Measurements from ENCODE around the gene OBSL1. TPM values are rescaled to one million over a fixed set of nuclear protein-coding genes. Genes with fewer than 3 reads are reported as not detected.

OBSL1 gene
- total RNA-seq, 6 experiments from 2014 or later, result 60.0 to 85.2 (median 65.8) TPM

DNA sequence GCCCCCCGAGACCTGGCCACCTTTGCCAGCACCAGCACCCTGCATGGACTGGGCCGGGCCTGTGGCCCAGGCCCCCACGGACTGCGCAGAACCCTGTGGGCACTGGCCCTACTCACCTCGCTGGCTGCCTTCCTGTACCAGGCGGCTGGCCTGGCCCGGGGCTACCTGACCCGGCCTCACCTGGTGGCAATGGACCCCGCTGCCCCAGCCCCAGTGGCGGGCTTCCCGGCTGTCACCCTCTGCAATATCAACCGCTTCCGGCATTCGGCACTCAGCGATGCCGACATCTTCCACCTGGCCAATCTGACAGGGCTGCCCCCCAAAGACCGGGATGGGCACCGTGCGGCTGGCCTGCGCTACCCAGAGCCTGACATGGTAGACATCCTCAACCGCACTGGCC lies 56.5 kb downstream of the OBSL1 start:
- Mint-ChIP-seq H3K27ac (no peak overlapping the region), H3K4me1 (ENCODE audit: low read depth) (peaks cover 28% of the 10 kb centered on the region), H3K27me3 (ENCODE audit: insufficient read depth) (peaks cover 39% of the 10 kb centered on the region), H3K9me3 (no peaks in the 10 kb centered on the region), H3K4me3 (no peak overlapping the region), H3K36me3 (ENCODE audit: low read depth) (no peaks in the 10 kb centered on the region)
- no peak for DNase-seq
- TF ChIP-seq, protein P1, sequence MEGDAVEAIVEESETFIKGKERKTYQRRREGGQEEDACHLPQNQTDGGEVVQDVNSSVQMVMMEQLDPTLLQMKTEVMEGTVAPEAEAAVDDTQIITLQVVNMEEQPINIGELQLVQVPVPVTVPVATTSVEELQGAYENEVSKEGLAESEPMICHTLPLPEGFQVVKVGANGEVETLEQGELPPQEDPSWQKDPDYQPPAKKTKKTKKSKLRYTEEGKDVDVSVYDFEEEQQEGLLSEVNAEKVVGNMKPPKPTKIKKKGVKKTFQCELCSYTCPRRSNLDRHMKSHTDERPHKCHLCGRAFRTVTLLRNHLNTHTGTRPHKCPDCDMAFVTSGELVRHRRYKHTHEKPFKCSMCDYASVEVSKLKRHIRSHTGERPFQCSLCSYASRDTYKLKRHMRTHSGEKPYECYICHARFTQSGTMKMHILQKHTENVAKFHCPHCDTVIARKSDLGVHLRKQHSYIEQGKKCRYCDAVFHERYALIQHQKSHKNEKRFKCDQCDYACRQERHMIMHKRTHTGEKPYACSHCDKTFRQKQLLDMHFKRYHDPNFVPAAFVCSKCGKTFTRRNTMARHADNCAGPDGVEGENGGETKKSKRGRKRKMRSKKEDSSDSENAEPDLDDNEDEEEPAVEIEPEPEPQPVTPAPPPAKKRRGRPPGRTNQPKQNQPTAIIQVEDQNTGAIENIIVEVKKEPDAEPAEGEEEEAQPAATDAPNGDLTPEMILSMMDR (IDR thresholded peaks at IDR 0.05), result no peak

DNA sequence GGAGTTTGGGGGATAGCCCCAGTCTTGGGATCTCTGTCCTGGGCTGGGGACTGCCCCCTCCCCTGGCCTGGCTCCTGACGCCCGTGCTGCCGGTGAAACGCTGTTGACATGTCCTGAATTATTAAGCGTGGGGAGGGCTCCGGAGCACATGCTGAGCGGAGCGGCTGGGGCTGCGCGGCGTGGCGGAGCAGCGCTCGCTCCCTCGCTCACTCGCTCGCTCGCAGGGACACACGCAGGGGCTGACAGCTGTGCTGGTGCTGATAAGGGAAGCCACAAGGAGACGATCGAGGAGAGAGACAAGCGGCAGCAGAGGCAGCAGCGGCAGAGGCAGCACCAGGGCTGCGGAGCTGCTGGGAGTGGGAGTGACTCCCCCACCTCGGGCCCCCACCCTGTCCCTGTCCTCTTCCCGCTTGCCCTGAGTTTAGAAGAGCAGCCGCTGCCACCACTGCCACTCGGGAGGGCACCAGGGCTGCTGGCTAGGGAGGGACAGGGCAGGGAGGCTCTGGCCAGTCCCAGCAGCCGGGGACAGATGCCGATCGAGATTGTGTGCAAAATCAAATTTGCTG lies 57.1 kb downstream of the OBSL1 start, which contains the start of gene ASIC4:
TSS of gene ASIC4 (plus strand) at position 287 of the 566 bp plus-strand sequence. CDS start at position 530, 243 bp downstream.
- Mint-ChIP-seq H3K36me3 (ENCODE audit: low read depth) (no peaks in the 10 kb centered on the region), H3K4me1 (ENCODE audit: low read depth) (peaks cover 28% of the 10 kb centered on the region), H3K27ac (no peak within 1 kb of the TSS), H3K27me3 (ENCODE audit: insufficient read depth) (peaks cover 39% of the 10 kb centered on the region), H3K4me3 (no peak within 1 kb of the TSS), H3K9me3 (no peaks in the 10 kb centered on the region)
- no peak for DNase-seq
- TF ChIP-seq, protein P1 (IDR thresholded peaks at IDR 0.05), result no peak

- Mint-ChIP-seq H3K36me3 (ENCODE audit: low read depth) (no peaks in the 10 kb centered on the region), H3K4me3 (no peak overlapping the region), H3K9me3 (no peaks in the 10 kb centered on the region), H3K4me1 (ENCODE audit: low read depth) (peaks cover 26% of the 10 kb centered on the region), H3K27ac (no peak overlapping the region), H3K27me3 (ENCODE audit: insufficient read depth) (peaks cover 39% of the 10 kb centered on the region)
- no peak for DNase-seq
- TF ChIP-seq, protein P1 (IDR thresholded peaks at IDR 0.05), result no peak
These were observed 57.6 kb downstream of the OBSL1 start for GRCh38 chr2:219513787-219514186.

- no peak overlapping the region for H3K27ac Mint-ChIP-seq
- H3K4me1 Mint-ChIP-seq (ENCODE audit: low read depth), result peaks cover 22% of the 10 kb centered on the region
- peaks cover 39% of the 10 kb centered on the region for H3K27me3 Mint-ChIP-seq (ENCODE audit: insufficient read depth)
- TF ChIP-seq, protein P1 (IDR thresholded peaks at IDR 0.05), result no peak
- H3K36me3 Mint-ChIP-seq (ENCODE audit: low read depth), result no peaks in the 10 kb centered on the region
- no peak for DNase-seq
- H3K9me3 Mint-ChIP-seq, result no peaks in the 10 kb centered on the region
- H3K4me3 Mint-ChIP-seq, result no peak overlapping the region
These were observed 58.7 kb downstream of the OBSL1 start for GRCh38 chr2:219512524-219513216.

DNA sequence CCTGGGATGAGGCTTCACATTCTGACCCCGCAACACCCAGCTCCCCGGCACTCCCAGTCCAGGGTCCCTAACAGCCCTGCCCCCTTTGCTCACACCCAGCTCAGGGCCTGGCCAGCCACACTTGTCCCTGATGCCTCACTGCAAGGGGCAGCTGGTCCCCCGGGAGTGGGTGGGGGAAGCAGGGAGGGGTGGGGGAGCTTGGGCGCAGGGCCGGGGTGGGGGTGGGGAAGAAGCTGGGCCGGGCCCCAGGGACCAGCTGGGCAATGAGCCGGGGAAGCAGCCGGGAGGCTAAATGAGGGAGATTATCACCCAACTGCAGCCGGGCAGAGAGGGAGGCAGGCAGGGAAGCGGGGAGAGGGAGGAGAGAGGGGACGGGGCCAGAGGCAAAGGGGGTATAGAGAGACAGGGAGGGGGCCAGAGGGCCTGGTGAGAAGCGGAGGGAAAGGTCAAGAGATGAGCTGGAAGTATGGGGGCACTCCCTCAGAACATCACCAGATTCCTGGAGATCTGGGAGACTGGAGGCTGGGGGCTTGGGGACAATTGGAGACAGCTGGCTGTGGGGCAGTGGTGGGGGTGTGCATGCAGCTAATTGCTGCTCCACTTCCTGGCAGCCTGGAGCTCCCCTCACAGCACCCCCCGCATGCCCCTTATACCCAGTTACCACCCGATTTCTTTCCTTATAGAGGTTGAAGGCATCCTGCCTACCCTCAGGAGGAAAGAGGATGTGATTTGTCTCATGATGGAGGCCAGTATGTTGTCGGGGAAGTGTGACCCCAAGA lies 59.6 kb downstream of the OBSL1 start:
- peaks cover 39% of the 10 kb centered on the region for H3K27me3 Mint-ChIP-seq (ENCODE audit: insufficient read depth)
- TF ChIP-seq, protein P1 (IDR thresholded peaks at IDR 0.05), result no peak
- H3K4me1 Mint-ChIP-seq (ENCODE audit: low read depth), result peaks cover 21% of the 10 kb centered on the region
- no peaks in the 10 kb centered on the region; the same call in 1 of the 2 replicates for H3K36me3 Mint-ChIP-seq (ENCODE audit: low read depth)
- no peak overlapping the region for H3K27ac Mint-ChIP-seq
- no peaks in the 10 kb centered on the region for H3K9me3 Mint-ChIP-seq
- H3K4me3 Mint-ChIP-seq, result no peak overlapping the region
- no peak for DNase-seq
